GM12872 (cell line): ENCODE results near the gene LBX1.

ENCODE experiments used
- CTCF ChIP-seq: IDR thresholded peaks from 3 replicates; pipeline ENCODE4 v1.5.1; 2011; ENCODE audit warnings: low read depth, mild to moderate bottlenecking, low read length, moderate library complexity; ENCODE audit not compliant: insufficient read depth

The LBX1 gene

GRCh38 chr10:101229266-101230182 is at the start of gene LBX1:
TSS of gene LBX1 (minus strand) at chr10:101229463. CDS start at chr10:101228815, 648 bp downstream.
- no peak for TF ChIP-seq CTCF

- TF ChIP-seq CTCF: no peak
These were observed 44.5 kb upstream of the LBX1 start for GRCh38 chr10:101273741-101274140.

DNA sequence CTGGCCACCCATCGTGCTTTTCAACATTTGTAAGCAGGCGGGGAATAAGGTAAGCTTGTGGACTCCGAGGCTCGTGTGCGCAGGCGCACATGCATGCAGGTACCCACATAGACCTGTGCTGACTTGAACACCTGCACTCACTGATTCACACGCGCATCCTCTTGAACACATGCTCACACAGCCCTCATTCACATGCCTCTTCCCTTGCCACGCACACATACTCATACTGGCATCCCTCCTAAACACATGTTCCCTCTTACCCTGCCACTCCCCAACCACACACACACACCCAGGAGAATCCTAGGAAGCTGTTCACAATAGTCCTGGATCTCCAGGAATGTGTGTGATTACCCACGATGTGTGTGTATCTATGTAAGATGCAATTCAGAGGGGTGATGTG is 44.1 kb upstream of the LBX1 start:
- no peak for TF ChIP-seq CTCF

DNA sequence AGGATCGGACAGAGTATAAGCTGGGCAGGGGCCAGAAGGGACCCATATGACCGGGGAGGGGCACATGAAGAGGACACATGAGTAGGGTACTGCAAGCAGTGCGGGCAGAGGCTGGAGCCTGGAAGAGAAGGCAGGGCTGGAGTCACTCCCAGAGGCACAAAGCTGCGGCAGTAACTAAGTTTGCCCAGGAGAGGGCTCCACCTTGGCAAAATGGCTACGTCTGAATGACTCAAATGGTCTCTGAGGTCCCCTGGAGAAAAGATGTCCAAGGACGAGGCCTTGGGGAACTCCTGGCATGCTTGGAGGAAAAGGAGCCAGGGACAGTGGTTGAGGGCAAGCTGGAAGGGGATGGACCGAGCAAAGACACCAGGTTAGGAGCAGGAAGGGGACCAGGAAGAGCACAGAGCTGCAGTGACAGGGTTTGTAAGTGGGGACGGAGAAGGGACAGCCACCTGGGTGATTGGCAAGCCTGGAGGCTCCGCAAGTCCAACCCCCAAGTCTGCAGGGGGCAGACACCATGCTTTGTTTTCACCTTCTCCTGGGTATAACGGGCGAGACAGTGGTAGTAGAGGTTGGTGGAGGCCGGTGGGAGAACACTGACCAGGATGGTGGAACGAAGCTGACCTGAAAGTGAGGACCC is 43.1 kb upstream of the LBX1 start:
- peak; percentile 90 for TF ChIP-seq CTCF

DNA sequence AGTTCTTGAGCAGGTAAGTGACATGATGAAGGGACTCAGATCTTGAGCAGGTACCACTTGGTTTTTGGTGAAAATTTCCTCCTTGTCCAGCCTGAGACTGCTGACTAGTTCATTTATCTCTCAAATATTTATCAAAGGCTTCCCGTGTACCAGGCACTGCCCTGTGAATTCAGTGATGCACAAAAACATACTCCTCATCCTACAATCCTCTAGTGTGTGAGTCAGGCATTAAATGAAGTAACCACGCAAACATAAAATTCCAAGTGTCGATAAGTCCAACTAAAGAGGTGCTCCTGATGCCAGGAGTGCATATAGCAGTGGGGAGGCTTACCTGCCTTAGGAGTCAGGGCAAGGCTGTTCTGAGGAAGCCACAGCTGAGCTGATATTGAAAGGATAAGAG is 41.5 kb upstream of the LBX1 start:
- TF ChIP-seq CTCF: no peak

DNA sequence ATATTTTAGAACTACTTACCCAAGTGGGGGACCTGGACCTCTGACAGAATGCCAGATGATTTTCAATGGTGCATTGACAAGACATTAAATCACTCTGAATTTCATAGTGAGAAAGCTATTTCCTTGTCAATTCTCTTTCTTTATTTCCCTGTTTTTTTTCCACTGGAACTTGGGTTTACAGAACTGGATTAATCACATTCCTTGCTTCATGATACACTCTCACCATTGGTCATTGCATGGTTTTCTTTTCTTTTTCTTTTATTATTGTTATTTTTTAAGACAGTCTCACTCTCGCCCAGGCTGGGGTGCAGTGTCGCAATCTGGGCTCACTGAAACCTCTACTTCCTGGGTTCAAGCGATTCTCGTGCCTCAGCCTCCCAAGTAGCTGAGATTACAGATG is 38.5 kb upstream of the LBX1 start:
- no peak for TF ChIP-seq CTCF

GRCh38 chr10:101267290-101267680 is 38.0 kb upstream of the LBX1 start:
- TF ChIP-seq CTCF: no peak
